ENCODE measurements around the gene GRIK4.

Gene GRIK4

DNA sequence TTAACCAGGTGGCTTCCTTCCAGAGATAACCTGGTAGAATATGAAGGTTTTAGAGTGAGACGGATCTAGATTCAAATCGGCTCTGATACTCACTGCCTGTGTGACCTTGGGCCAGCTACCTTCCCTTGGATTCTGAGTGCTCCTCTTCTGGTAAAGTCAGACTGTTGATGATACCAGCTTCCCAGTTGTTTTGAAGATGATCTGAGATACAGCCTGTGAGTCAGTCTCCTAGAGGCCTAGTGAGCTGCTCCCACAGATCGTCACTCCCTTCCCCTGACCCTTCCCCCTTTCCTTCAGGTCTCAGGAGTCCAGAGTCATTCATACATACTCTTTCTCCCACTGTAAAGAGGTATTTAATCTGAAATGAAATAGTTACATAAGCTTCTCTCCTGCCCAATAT lies 207.8 kb downstream of the GRIK4 start:
- TF ChIP-seq, protein P1, sequence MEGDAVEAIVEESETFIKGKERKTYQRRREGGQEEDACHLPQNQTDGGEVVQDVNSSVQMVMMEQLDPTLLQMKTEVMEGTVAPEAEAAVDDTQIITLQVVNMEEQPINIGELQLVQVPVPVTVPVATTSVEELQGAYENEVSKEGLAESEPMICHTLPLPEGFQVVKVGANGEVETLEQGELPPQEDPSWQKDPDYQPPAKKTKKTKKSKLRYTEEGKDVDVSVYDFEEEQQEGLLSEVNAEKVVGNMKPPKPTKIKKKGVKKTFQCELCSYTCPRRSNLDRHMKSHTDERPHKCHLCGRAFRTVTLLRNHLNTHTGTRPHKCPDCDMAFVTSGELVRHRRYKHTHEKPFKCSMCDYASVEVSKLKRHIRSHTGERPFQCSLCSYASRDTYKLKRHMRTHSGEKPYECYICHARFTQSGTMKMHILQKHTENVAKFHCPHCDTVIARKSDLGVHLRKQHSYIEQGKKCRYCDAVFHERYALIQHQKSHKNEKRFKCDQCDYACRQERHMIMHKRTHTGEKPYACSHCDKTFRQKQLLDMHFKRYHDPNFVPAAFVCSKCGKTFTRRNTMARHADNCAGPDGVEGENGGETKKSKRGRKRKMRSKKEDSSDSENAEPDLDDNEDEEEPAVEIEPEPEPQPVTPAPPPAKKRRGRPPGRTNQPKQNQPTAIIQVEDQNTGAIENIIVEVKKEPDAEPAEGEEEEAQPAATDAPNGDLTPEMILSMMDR (IDR thresholded peaks at IDR 0.05; ENCODE audit: low read depth, low read length, missing control alignments): no peak
- DNase-seq (ENCODE audit: low read depth): no peak
- no peak overlapping the region for H3K4me3 ChIP-seq (ENCODE audit: low read depth, low read length)

DNA sequence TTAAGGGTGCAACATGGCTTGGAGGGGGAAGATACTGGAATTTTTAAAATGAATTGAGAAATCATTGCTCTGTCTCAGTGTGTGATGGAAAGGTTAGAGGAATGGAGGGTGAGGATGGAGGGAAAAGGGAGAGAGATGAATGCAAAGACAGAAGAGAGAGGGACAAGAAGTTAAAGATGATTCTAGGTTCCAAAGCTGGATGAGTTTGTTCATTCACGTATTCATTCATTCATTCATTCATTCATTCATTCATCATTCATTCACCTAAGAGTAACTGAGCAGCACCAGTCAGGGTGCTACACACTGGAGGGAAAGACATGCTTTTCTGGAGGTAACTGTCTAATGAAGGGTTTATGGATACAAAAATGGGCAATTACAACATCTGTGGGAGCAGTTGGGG lies 209.2 kb downstream of the GRIK4 start:
- DNase-seq (ENCODE audit: low read depth): no peak
- TF ChIP-seq, protein P1 (IDR thresholded peaks at IDR 0.05; ENCODE audit: low read depth, low read length, missing control alignments): no peak
- H3K4me3 ChIP-seq (ENCODE audit: low read depth, low read length): no peak overlapping the region

DNA sequence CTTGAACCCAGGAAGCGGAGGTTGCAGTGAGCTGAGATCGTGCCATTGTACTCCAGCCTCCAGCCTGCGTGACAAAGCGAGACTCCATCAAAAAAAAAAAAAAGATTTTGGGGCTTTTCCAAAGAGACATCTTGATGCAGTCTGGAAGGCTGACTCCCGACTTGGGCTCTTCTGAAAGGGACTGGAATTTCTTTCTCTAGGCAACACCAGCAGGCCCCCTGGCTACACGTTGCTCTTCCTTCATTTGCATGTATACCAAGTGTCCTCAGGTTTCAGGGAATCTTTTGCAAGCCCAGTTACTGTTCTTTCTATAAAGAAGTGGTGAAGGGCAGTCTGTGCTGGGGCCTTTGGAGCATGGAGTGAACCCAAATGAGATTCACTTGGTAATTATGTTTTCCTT lies 211.0 kb downstream of the GRIK4 start:
- DNase-seq (ENCODE audit: low read depth): no peak
- TF ChIP-seq, protein P1 (IDR thresholded peaks at IDR 0.05; ENCODE audit: low read depth, low read length, missing control alignments): no peak
- H3K4me3 ChIP-seq (ENCODE audit: low read depth, low read length): no peak overlapping the region

DNA sequence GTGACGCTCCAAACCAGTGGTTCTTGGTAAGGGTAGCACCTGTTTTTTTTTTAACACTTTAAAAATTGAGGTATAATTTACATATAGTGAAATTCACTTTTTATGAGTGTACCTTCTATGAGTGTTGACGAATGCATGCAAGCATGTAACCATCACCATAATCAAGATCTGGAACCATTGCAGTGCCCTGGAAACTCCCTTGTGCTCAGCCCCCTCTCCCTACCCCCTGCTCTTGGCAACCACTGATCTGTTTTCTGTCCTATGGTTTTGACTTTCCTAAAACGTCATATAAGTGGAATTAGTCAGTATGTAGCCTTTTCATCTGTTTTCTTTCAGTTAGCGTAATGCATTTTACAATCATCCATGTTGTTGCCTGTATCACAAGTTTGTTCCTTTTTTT lies 212.2 kb downstream of the GRIK4 start:
- TF ChIP-seq, protein P1 (IDR thresholded peaks at IDR 0.05; ENCODE audit: low read depth, low read length, missing control alignments): no peak
- H3K4me3 ChIP-seq (ENCODE audit: low read depth, low read length): no peak overlapping the region
- DNase-seq (ENCODE audit: low read depth): no peak

DNA sequence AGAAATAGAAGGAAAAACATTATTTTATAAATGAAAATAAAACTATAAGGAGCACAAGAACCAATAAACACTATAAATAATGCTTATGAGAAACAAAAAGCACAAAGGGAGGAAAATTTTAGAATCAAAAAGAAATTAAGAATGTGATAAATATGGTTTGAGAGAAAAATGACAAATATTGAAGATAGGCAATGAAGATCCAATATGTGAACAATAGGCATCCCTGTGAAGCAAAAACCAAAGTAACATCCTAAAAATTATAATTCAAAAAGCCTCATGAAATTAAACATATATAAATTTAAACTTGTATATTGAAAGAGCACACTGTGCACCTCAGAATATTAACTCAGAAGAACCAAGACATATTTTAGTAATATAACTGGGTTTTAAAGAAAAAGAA lies 216.2 kb downstream of the GRIK4 start:
- H3K4me3 ChIP-seq (ENCODE audit: low read depth, low read length): no peak overlapping the region
- no peak for DNase-seq (ENCODE audit: low read depth)
- TF ChIP-seq, protein P1 (IDR thresholded peaks at IDR 0.05; ENCODE audit: low read depth, low read length, missing control alignments): no peak

DNA sequence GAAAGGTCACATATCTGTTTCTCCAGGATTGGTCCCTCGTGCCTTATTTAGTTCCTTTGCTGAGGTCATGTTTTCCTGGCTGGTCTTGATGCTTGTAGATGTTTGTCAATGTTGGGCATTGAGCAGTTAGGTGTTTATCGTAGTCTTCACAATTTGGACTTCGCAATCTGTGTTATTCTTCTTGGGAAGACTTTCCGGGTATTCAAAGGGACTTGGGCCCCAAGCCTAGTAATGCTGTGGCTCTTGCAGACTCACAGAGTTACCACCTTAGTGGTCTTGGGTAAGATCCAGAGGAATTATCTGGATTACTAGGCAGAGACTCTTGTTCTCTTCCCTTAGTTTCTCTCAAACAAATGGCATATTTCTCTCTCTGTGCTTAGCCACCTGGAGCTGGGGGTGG lies 223.5 kb downstream of the GRIK4 start:
- no peak for DNase-seq (ENCODE audit: low read depth)
- TF ChIP-seq, protein P1 (IDR thresholded peaks at IDR 0.05; ENCODE audit: low read depth, low read length, missing control alignments): no peak
- H3K4me3 ChIP-seq (ENCODE audit: low read depth, low read length): no peak overlapping the region

DNA sequence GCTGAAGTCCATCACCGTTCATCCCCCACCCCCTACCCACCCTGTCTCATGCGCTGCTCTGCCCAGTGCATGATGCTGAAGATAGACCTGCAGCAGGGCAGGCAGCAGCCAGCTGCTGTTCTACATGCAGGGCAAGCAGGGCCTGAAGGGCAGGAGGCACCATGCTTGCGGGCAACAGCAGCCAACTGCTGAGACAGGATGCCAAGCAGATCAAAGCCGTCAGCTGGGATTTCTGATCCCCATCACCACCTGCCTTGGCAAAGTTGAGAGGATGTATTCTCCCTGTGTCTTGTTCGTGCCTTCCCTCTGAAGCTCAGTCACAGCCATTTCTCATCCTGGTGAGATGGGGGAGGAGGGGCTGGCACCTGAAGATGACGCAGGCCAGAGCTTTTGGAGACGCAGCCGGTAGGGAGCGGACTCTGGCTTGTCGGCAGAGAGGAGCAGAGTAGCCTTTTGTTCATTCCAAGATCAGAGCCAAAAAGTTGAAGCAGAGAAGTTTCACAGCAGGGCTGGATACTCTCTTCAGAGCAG lies 227.0 kb downstream of the GRIK4 start:
- TF ChIP-seq, protein P1 (IDR thresholded peaks at IDR 0.05; ENCODE audit: low read depth, low read length, missing control alignments): no peak
- DNase-seq (ENCODE audit: low read depth): no peak
- H3K4me3 ChIP-seq (ENCODE audit: low read depth, low read length): no peak overlapping the region
